NCI-H82 (cell line): ENCODE data around the gene WDCP.
"Not testable (repeated sequence)": the region's sequence is repeated elsewhere in the genome, so short reads cannot be mapped to it uniquely, and the experiment has no call there.

Experiments used
- DNase-seq: peaks from one replicate; lab custom pipeline; 2025; lab: John Stamatoyannopoulos, UW

Gene WDCP

GRCh38 chr2:24046930-24047702, at the start of gene WDCP:
Gene WDCP (minus strand): TSS chr2:24047391. CDS start chr2:24039494, 7,897 bp downstream.
- DNase-seq: peak; percentile 100

- DNase-seq: not testable (repeated sequence)
These were observed 48.0 kb upstream of the WDCP start for GRCh38 chr2:24095171-24095677.

- not testable (repeated sequence) for DNase-seq
These were observed 46.1 kb upstream of the WDCP start for GRCh38 chr2:24093270-24093669.

GRCh38 chr2:24088821-24089359, 41.7 kb upstream of the WDCP start:
- no peak for DNase-seq

GRCh38 chr2:24087032-24087431, 39.8 kb upstream of the WDCP start:
- DNase-seq: no peak

- DNase-seq: no peak
These were observed 39.0 kb upstream of the WDCP start for GRCh38 chr2:24086241-24086640.

- no peak for DNase-seq
These were observed 38.0 kb upstream of the WDCP start for GRCh38 chr2:24085200-24085489.

GRCh38 chr2:24084386-24085199, 37.4 kb upstream of the WDCP start, which contains the start of gene TP53I3:
Gene TP53I3 (minus strand): TSS chr2:24084834. CDS start chr2:24084326, 508 bp downstream.
- DNase-seq: peak; percentile 92

GRCh38 chr2:24083567-24084385, 36.6 kb upstream of the WDCP start:
- peak; percentile 94 for DNase-seq

GRCh38 chr2:24082787-24083566, 35.8 kb upstream of the WDCP start:
- no peak for DNase-seq

GRCh38 chr2:24080701-24081100, 33.5 kb upstream of the WDCP start:
- DNase-seq: no peak

- no peak for DNase-seq
These were observed 30.7 kb upstream of the WDCP start for GRCh38 chr2:24077879-24078278.

GRCh38 chr2:24077535-24077877, 30.3 kb upstream of the WDCP start:
- peak; percentile 34 for DNase-seq

- peak; percentile 48 for DNase-seq
These were observed 29.8 kb upstream of the WDCP start for GRCh38 chr2:24076849-24077534.

GRCh38 chr2:24075915-24076848, 29.0 kb upstream of the WDCP start, which contains the start of gene SF3B6:
Gene SF3B6 (minus strand): TSS chr2:24076326. CDS start chr2:24076229, 97 bp downstream.
- DNase-seq: peak; percentile 100

GRCh38 chr2:24075259-24075658, 28.1 kb upstream of the WDCP start:
- DNase-seq: no peak

GRCh38 chr2:24073816-24074215, 26.6 kb upstream of the WDCP start:
- no peak for DNase-seq

GRCh38 chr2:24072259-24072658, 25.1 kb upstream of the WDCP start:
- DNase-seq: no peak

- no peak for DNase-seq
These were observed 18.1 kb upstream of the WDCP start for GRCh38 chr2:24065341-24065740.
